Neural cell (in vitro differentiated cells): Measurements from ENCODE around the gene RBM39.

ENCODE experiments used
- CTCF ChIP-seq: fragments of 450-650 bp; IDR thresholded peaks from 2 replicates; pipeline ENCODE4 v1.5.1; 2014; ENCODE audit warnings: antibody characterized with exemption, mild to moderate bottlenecking, moderate library complexity; ENCODE audit not compliant: poor library complexity, severe bottlenecking
- POLR2AphosphoS5 ChIP-seq: IDR thresholded peaks from 2 replicates; pipeline ENCODE4 v1.6.1; 2012
- TAF1 ChIP-seq: IDR thresholded peaks from 2 replicates; pipeline ENCODE4 v1.6.1; 2012; ENCODE audit warnings: low read depth

GRCh38 chr20:35700625-35701148 is 41.4 kb downstream of the RBM39 start:
- TF ChIP-seq CTCF (no peak), TAF1 (no peak), POLR2AphosphoS5 (no peak)
